Measurements from ENCODE around the gene PPFIBP1. TPM values are rescaled to one million over a fixed set of nuclear protein-coding genes. Genes with fewer than 3 reads are reported as not detected.

PPFIBP1 gene
- total and polyA plus RNA-seq, 2 of the 13 experiments (the other 11 are each of a cell fraction or from before 2014, with no cell fraction given), result 16.2 to 21.8 TPM

DNA sequence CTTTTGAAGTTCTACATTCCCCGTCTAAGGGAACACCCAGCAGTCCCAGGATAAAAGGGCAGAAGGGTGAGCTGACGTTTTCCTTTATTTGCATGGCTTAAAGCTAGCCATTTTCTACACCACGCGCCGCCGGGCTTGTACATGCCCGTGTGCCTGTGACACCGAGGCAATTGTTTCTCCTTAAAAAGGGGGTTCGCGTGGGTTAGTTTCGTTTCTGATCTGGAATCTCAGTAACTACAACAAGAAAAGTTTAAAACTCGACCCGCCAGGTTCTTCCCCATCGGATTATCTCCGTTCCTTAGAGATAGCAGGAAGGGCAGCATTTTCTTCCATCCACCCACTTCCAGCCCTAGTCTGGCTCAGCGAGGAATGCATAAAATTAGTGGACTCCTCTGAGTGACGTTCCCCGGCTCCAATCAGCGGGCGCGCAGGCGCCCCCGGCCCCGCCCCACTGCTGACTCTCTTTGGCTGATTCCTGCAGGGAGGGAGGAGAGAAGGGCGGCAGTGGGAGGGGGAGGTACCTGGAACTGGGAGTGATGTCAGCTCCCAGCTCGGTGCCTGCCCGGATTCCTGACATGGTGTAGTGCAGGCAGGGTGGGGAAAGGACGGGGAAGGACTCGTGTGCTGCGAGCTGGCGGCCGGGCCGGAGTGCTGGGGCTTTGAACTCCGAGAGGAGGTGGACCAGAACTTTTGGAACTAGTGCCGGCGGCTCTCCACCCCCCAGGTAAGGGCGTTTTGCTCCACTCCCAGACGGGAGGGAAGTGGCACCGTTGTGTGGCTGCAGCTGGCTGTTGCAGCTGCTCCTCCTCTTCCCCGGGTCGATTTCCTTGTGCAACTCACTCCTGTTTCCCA is at the start of gene PPFIBP1 (continued):
- 0 out of 2 replicates have a peak, but pooled peaks have one; percentile 64 for TF ChIP-seq PBX3 (CRISPR knock-in tag; IDR thresholded peaks at IDR 0.05; ENCODE audit: borderline replicate concordance)
- TF ChIP-seq NFATC3 (CRISPR knock-in tag; IDR thresholded peaks at IDR 0.05), result no peak
- no peak for TF ChIP-seq ARNTL (CRISPR knock-in tag; IDR thresholded peaks at IDR 0.05)
- TF ChIP-seq HMGXB4 (CRISPR knock-in tag; IDR thresholded peaks at IDR 0.05; ENCODE audit: borderline replicate concordance in 1 of 2, low read depth in 1 of 2), result peak in 1 of 2 experiments; percentile 54; a peak in 3 of 4 replicates
- peak; percentile 52 for TF ChIP-seq IKZF5 (CRISPR knock-in tag; IDR thresholded peaks at IDR 0.05)
- no peak for TF ChIP-seq DZIP1 (CRISPR knock-in tag; IDR thresholded peaks at IDR 0.05)
- TF ChIP-seq ZNF790 (CRISPR knock-in tag; IDR thresholded peaks at IDR 0.05; ENCODE audit: borderline replicate concordance), result no peak
- TF ChIP-seq SAFB2 (CRISPR knock-in tag; IDR thresholded peaks at IDR 0.05; ENCODE audit: borderline replicate concordance, low read depth), result 0 out of 2 replicates have a peak, but pooled peaks have one; percentile 31
- no peak for TF ChIP-seq TIGD3 (CRISPR knock-in tag; IDR thresholded peaks at IDR 0.05; ENCODE audit: borderline replicate concordance)
- TF ChIP-seq ZNF891 (CRISPR knock-in tag; IDR thresholded peaks at IDR 0.05), result 0 out of 2 replicates have a peak, but pooled peaks have one; percentile 50
- TF ChIP-seq NFRKB (IDR thresholded peaks at IDR 0.05), result no peak
- TF ChIP-seq DNMT3B (CRISPR knock-in tag; conservative IDR thresholded peaks at IDR 0.05), result no peak; the same call in 1 of the 2 replicates
- TF ChIP-seq MIER2 (CRISPR knock-in tag; IDR thresholded peaks at IDR 0.05), result no peak
- TF ChIP-seq, protein P1, sequence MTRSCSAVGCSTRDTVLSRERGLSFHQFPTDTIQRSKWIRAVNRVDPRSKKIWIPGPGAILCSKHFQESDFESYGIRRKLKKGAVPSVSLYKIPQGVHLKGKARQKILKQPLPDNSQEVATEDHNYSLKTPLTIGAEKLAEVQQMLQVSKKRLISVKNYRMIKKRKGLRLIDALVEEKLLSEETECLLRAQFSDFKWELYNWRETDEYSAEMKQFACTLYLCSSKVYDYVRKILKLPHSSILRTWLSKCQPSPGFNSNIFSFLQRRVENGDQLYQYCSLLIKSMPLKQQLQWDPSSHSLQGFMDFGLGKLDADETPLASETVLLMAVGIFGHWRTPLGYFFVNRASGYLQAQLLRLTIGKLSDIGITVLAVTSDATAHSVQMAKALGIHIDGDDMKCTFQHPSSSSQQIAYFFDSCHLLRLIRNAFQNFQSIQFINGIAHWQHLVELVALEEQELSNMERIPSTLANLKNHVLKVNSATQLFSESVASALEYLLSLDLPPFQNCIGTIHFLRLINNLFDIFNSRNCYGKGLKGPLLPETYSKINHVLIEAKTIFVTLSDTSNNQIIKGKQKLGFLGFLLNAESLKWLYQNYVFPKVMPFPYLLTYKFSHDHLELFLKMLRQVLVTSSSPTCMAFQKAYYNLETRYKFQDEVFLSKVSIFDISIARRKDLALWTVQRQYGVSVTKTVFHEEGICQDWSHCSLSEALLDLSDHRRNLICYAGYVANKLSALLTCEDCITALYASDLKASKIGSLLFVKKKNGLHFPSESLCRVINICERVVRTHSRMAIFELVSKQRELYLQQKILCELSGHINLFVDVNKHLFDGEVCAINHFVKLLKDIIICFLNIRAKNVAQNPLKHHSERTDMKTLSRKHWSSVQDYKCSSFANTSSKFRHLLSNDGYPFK (CRISPR knock-in tag; IDR thresholded peaks at IDR 0.05; ENCODE audit: borderline replicate concordance), result peak; percentile 70; the same call in 1 of the 2 replicates
- no peak for TF ChIP-seq THYN1 (CRISPR knock-in tag; IDR thresholded peaks at IDR 0.05; ENCODE audit: borderline replicate concordance, low read depth)
- peak; percentile 44; the same call in 1 of the 2 replicates for TF ChIP-seq SP5 (CRISPR knock-in tag; IDR thresholded peaks at IDR 0.05; ENCODE audit: borderline replicate concordance, low read depth)
